GM13977 (cell line): ENCODE data around the gene XPC.

Experiments
- DNase-seq: peaks from one replicate; pipeline ENCODE4 v3.0.0; 2012; ENCODE audit warnings: low spot score
- CTCF ChIP-seq: IDR thresholded peaks from 2 replicates; pipeline ENCODE4 v1.5.1; 2012; ENCODE audit warnings: mild to moderate bottlenecking, control low read depth; ENCODE audit not compliant: insufficient read depth; ENCODE audit errors: extremely low read depth, missing control alignments
- in situ Hi-C: fragments of 300-500 bp; cut with MboI; formaldehyde crosslinking; loops from one replicate; pipeline ENCODE4 v1.12.0; 2022; ENCODE audit warnings: low sequenced_read_pairs, low pct_unique_long_range_greater_than_20kb, mixed read lengths, inconsistent platforms; ENCODE audit not compliant: unreplicated experiment

Gene XPC

GRCh38 chr3:14152233-14152962 is 26.0 kb downstream of the XPC start:
- in situ Hi-C loops: no loop called here
- TF ChIP-seq CTCF: peak; percentile 20
- DNase-seq: no peak

GRCh38 chr3:14151471-14152083 is 26.8 kb downstream of the XPC start:
- no peak for DNase-seq
- no peak for TF ChIP-seq CTCF
- in situ Hi-C loops: no loop called here

GRCh38 chr3:14150491-14151230 is 27.7 kb downstream of the XPC start:
- DNase-seq: no peak
- no peak for TF ChIP-seq CTCF
- in situ Hi-C loops: no loop called here

- TF ChIP-seq CTCF: no peak
- in situ Hi-C loops: no loop called here
- no peak for DNase-seq
Measured at GRCh38 chr3:14150078-14150477, 28.3 kb downstream of the XPC start.

- no peak for DNase-seq
- in situ Hi-C loops: no loop called here
- no peak for TF ChIP-seq CTCF
Measured at GRCh38 chr3:14148041-14148985, 30.1 kb downstream of the XPC start.

DNA sequence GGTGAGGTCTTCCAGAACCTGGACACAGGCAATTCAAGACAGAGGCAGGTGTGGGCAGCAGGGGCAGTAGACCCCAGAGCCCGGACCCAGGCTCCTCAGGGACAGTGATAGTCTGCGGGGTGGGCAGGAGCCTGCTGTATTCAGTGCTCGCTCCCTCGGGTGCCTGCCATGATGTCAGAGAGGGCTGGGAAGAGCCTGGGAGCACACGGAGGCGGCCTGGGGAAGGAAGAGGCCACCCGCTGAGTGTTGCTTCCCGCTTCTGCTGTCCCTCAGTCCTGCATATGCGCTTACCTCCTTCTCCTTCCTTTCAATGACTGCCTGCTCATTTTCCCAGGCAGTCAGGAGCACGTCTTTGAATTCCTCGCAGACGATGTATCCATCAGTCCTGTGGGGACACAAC is 30.8 kb downstream of the XPC start:
- in situ Hi-C loops: no loop called here
- DNase-seq: no peak
- no peak for TF ChIP-seq CTCF
